GM18526 (cell line): Measurements from ENCODE around the gene VIPR2.

Experiments used
- POLR2A ChIP-seq: IDR thresholded peaks from 3 replicates; pipeline ENCODE4 v1.6.1; 2011; ENCODE audit not compliant: insufficient read length; ENCODE audit errors: extremely low read depth

Gene VIPR2

DNA sequence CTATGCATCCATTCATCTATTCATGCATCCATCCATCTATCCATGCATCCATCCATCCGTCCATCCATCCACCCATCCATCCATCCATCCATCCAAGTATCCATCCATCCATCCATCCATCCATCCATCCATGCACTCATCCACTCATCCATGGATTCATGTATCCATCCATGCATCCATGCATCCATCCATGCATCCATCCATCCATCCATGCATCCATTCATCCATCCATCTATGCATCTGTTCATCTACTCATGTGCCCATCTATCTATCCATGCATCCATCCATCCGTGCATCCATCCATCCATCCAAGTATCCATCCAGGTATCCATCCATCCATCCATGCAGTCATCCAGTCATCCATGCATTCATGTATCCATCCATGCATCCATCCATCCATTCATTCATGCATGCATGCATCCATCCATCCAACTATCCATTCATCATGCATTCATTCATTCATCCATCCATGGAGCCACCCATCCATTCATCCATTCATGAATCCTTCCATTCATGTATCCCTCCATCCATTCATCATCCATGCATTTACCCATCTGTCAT, 156.3 kb downstream of the VIPR2 start:
- TF ChIP-seq POLR2A = no peak

DNA sequence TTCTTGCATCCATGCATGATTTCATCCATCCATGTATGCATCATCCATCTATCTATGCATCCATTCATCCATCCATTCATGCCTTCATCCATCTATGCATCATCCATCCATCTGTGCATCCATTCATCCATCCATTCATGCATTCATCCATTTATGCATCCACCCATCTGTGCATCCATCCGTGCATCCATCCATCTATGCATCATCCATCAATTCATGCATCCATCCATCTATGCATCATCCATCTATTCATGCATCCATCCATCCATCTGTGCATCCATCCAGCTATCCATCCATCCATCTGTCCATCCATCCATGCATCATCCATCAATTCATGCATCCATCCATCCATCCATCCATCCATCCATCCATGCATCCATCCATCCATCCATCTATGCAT, 157.0 kb downstream of the VIPR2 start:
- no peak for TF ChIP-seq POLR2A

DNA sequence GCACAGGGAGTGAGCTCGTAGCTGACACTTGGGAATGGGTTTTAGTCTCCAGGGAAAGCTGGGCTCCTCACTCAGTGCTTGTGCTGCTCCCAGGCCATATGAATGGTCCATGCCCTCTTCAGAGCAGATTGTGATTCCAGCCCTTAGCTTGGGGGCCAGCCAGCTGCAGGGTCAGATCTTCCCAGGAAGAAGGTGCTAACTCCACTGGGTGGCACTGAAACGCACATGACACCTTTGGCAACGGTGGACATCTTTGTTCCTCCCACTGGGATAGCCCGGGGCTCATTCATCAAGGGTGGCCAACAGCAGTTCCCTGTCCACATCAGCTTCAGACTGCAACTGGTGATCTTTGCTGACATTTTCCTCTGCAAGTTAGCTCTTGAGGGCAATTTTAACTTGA, 159.1 kb downstream of the VIPR2 start:
- no peak for TF ChIP-seq POLR2A

DNA sequence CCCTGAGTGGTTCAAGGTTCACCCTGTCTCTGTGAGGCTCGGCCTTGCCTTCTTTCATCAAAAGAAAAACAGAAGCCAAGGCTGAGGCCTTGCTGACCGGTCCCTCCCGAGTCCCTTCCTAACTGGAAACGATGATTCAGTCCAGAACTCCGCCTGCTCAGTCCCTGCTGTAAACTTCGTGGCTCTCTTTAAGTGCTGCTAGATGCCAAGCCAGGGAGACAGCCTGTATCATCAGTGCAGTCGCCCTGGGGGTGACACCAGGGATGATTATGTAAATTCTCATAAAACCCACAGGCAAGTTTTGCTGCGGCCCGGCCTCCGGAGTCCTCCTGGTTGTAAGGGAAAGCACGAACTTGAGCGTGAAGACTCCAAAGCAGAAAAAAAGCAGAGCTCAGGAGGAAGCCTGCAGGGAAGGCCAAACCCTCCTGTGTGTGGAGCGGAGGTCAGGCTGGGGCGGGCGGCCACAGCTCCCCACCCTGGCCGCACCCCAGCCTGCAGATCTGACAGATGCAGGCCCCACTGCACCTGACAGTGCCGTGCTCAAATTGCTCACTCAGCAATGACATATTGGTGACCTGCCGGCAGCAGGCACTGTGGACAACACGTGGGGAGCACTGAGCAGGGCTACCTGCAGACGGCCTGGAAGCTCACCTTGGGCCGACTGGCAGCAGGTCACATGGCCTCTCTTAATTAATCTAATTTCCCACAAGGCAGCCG, 164.9 kb downstream of the VIPR2 start:
- no peak for TF ChIP-seq POLR2A

GRCh38 chr7:158979023-158979529, 165.6 kb downstream of the VIPR2 start:
- no peak for TF ChIP-seq POLR2A
